GM12865 (cell line): ENCODE data around the gene FAM3B.

Experiments used
- DNase-seq: peaks from one replicate; pipeline ENCODE4 v3.0.0; 2010; ENCODE audit warnings: low read depth
- H3K4me3 ChIP-seq: 2 replicates; pipeline ENCODE4 v1.5.1; 2011; ENCODE audit warnings: mild to moderate bottlenecking, low read depth, low read length, control low read depth
- CTCF ChIP-seq: IDR thresholded peaks from 2 replicates; pipeline ENCODE4 v1.5.1; 2011; ENCODE audit warnings: low read length, control low read depth, low read depth, inconsistent platforms; ENCODE audit not compliant: insufficient read depth; ENCODE audit errors: missing control alignments

Gene FAM3B

GRCh38 chr21:41397471-41397891 lies 80.9 kb downstream of the FAM3B start:
- no peak for TF ChIP-seq CTCF
- peak; percentile 16 for DNase-seq
- H3K4me3 ChIP-seq: no peak overlapping the region

GRCh38 chr21:41398251-41398650 lies 81.7 kb downstream of the FAM3B start:
- no peak for TF ChIP-seq CTCF
- H3K4me3 ChIP-seq: no peak overlapping the region
- DNase-seq: no peak

GRCh38 chr21:41398831-41399230 lies 82.2 kb downstream of the FAM3B start:
- no peak for DNase-seq
- H3K4me3 ChIP-seq: no peak overlapping the region
- TF ChIP-seq CTCF: no peak

GRCh38 chr21:41399246-41399800 lies 82.7 kb downstream of the FAM3B start:
- DNase-seq: no peak
- TF ChIP-seq CTCF: no peak
- H3K4me3 ChIP-seq: no peak overlapping the region

- DNase-seq: no peak
- TF ChIP-seq CTCF: no peak
- no peak overlapping the region for H3K4me3 ChIP-seq
These were observed 85.6 kb downstream of the FAM3B start for GRCh38 chr21:41402231-41402630.

- no peak for DNase-seq
- no peak overlapping the region for H3K4me3 ChIP-seq
- TF ChIP-seq CTCF: no peak
These were observed 86.2 kb downstream of the FAM3B start for GRCh38 chr21:41402796-41403195.

- TF ChIP-seq CTCF: no peak
- no peak for DNase-seq
These were observed 86.7 kb downstream of the FAM3B start for GRCh38 chr21:41403331-41403730.

More at GRCh38 chr21:41403331-41403730, 86.7 kb downstream of the FAM3B start:
- no peak overlapping the region for H3K4me3 ChIP-seq
